ENCODE results near the gene IL1RAPL1.

IL1RAPL1 gene

GRCh38 chrX:28586981-28587551 is at the start of gene IL1RAPL1:
Gene IL1RAPL1, plus strand, starts transcription at chrX:28587446.
- DNase-seq (ENCODE audit: low read depth in 2 of 2) = no peak

- DNase-seq (ENCODE audit: low read depth in 2 of 2) = no peak
These were observed 44.5 kb upstream of the IL1RAPL1 start for GRCh38 chrX:28542791-28543190.

GRCh38 chrX:28549838-28550237 is 37.4 kb upstream of the IL1RAPL1 start:
- DNase-seq (ENCODE audit: low read depth in 2 of 2) = no peak

GRCh38 chrX:28550331-28550872 is 36.8 kb upstream of the IL1RAPL1 start:
- DNase-seq (ENCODE audit: low read depth in 2 of 2) = no peak

GRCh38 chrX:28552322-28552721 is 34.9 kb upstream of the IL1RAPL1 start:
- no peak for DNase-seq (ENCODE audit: low read depth in 2 of 2)

- DNase-seq (ENCODE audit: low read depth in 2 of 2) = no peak
These were observed 34.1 kb upstream of the IL1RAPL1 start for GRCh38 chrX:28552882-28553829.

GRCh38 chrX:28576117-28576516 is 11.1 kb upstream of the IL1RAPL1 start:
- DNase-seq (ENCODE audit: low read depth in 2 of 2) = no peak

GRCh38 chrX:28581522-28581921 is 5.7 kb upstream of the IL1RAPL1 start:
- no peak for DNase-seq (ENCODE audit: low read depth in 2 of 2)

GRCh38 chrX:28582511-28582910 is 4.7 kb upstream of the IL1RAPL1 start:
- DNase-seq (ENCODE audit: low read depth in 2 of 2) = no peak

- DNase-seq (ENCODE audit: low read depth in 2 of 2) = no peak
These were observed 3.2 kb upstream of the IL1RAPL1 start for GRCh38 chrX:28584025-28584424.

- no peak for DNase-seq (ENCODE audit: low read depth in 2 of 2)
These were observed 1.5 kb upstream of the IL1RAPL1 start for GRCh38 chrX:28585767-28586166.

- no peak for DNase-seq (ENCODE audit: low read depth in 2 of 2)
These were observed 960 bp upstream of the IL1RAPL1 start for GRCh38 chrX:28586286-28586685.

- DNase-seq (ENCODE audit: low read depth in 2 of 2) = no peak
These were observed 1.8 kb downstream of the IL1RAPL1 start for GRCh38 chrX:28589046-28589445.

GRCh38 chrX:28590396-28590795 is 3.1 kb downstream of the IL1RAPL1 start:
- no peak for DNase-seq (ENCODE audit: low read depth in 2 of 2)

GRCh38 chrX:28591542-28591941 is 4.3 kb downstream of the IL1RAPL1 start:
- no peak for DNase-seq (ENCODE audit: low read depth in 2 of 2)

GRCh38 chrX:28595346-28595745 is 8.1 kb downstream of the IL1RAPL1 start:
- no peak for DNase-seq (ENCODE audit: low read depth in 2 of 2)

- DNase-seq (ENCODE audit: low read depth in 2 of 2) = no peak
These were observed 12.7 kb downstream of the IL1RAPL1 start for GRCh38 chrX:28599957-28600356.

- DNase-seq (ENCODE audit: low read depth in 2 of 2) = no peak
These were observed 21.8 kb downstream of the IL1RAPL1 start for GRCh38 chrX:28609003-28609402.

GRCh38 chrX:28609917-28610613 is 22.8 kb downstream of the IL1RAPL1 start:
- no peak for DNase-seq (ENCODE audit: low read depth in 2 of 2)

GRCh38 chrX:28610746-28611145 is 23.5 kb downstream of the IL1RAPL1 start:
- DNase-seq (ENCODE audit: low read depth in 2 of 2) = no peak

GRCh38 chrX:28613558-28613957 is 26.3 kb downstream of the IL1RAPL1 start:
- DNase-seq (ENCODE audit: low read depth in 2 of 2) = no peak

GRCh38 chrX:28625223-28625622 is 38.0 kb downstream of the IL1RAPL1 start:
- no peak for DNase-seq (ENCODE audit: low read depth in 2 of 2)
